HepG2 (cell line): ENCODE data around the gene MSMB. TPM values are rescaled to one million over a fixed set of nuclear protein-coding genes. Genes with fewer than 3 reads are reported as not detected.
A peak's percentile ranks its signal among the peaks of the same experiment; 100 is the strongest.

Experiments used
- EHMT2 ChIP-seq: fragments of 200-600 bp; sonication (generic); IDR thresholded peaks from 2 replicates; pipeline ENCODE4 v1.7.0; 2017; ENCODE audit warnings: antibody characterized with exemption, low read depth, low read length, borderline replicate concordance
- JARID2 ChIP-seq: sonication (generic); formaldehyde crosslinking; IDR thresholded peaks from 2 replicates; pipeline ENCODE4 v1.8.1; 2023; ENCODE audit warnings: missing genetic modification reagents, inconsistent platforms; ENCODE audit not compliant: insufficient replicate concordance
- KAT8 ChIP-seq: IDR thresholded peaks from 2 replicates; pipeline ENCODE4 v1.6.1; 2016; ENCODE audit warnings: missing genetic modification reagents, missing compliant biosample characterization
- PCBP2 ChIP-seq: fragments of 200-400 bp; formaldehyde crosslinking; optimal IDR thresholded peaks from 2 replicates; pipeline ENCODE3; 2018; ENCODE audit warnings: low read length, low read depth; ENCODE audit not compliant: poor library complexity, severe bottlenecking
- ZKSCAN8 ChIP-seq: IDR thresholded peaks from 2 replicates; pipeline ENCODE4 v1.6.1; 2016; ENCODE audit warnings: borderline replicate concordance, missing genetic modification reagents, missing compliant biosample characterization
- ZNF703 ChIP-seq: sonication (generic); formaldehyde crosslinking; IDR thresholded peaks from 2 replicates; pipeline ENCODE4 v1.5.1; 2020; ENCODE audit warnings: missing genetic modification reagents, mild to moderate bottlenecking, moderate library complexity, borderline replicate concordance
- ZSCAN22 ChIP-seq: sonication (generic); formaldehyde crosslinking; IDR thresholded peaks from 2 replicates; pipeline ENCODE4 v1.4.0; 2020; ENCODE audit warnings: mild to moderate bottlenecking, missing genetic modification reagents
- polyA plus RNA-seq, 8 experiments: library from polyadenylated mRNA; depleted of rRNA in 3 of 8; stranded (reverse) in 7 of 8; unstranded in 1 of 8; fragments of >200 nt; fragmentation: Illumina TruSeq in 4 of 8; extraction: Trizol in 4 of 8; gene quantifications; 2 replicates each; pipeline versions ENCODE4 v1.2.1 to v1.2.3, GENCODE V29; 2011 to 2016; ENCODE audit warnings: low read depth in 4 of 8, missing spikeins in 1 of 8, mixed read lengths in 1 of 8; ENCODE audit not compliant: insufficient read depth in 1 of 8
- total RNA-seq, 5 experiments: library from RNA; depleted of rRNA; stranded (reverse); fragments of >200 nt; fragmentation: Illumina TruSeq; extraction: Trizol; gene quantifications; 2 replicates each; pipeline ENCODE4 v1.2.3, GENCODE V29; 2016; ENCODE audit warnings: low read depth in 1 of 5
- TF ChIP-seq, protein P1 (sequence below): sonication (generic); formaldehyde crosslinking; IDR thresholded peaks from one replicate; pipeline ENCODE4 v1.5.1; 2020; ENCODE audit warnings: mild to moderate bottlenecking, missing genetic modification reagents; ENCODE audit errors: not compliant biosample characterization
- TF ChIP-seq, protein P2 (sequence below): sonication (generic); formaldehyde crosslinking; IDR thresholded peaks from 2 replicates; pipeline ENCODE4 v1.9.0; 2021; ENCODE audit warnings: missing genetic modification reagents, mild to moderate bottlenecking, borderline replicate concordance
- TF ChIP-seq, protein P3 (sequence below): sonication (generic); formaldehyde crosslinking; IDR thresholded peaks from 2 replicates; pipeline ENCODE4 v1.5.1; 2020; ENCODE audit warnings: missing genetic modification reagents, mild to moderate bottlenecking, borderline replicate concordance

Gene MSMB
- total and polyA plus RNA-seq, 2 of the 13 experiments (the other 11 are each of a cell fraction or from before 2014, with no cell fraction given) = 0.84 TPM; not detected in 1

GRCh38 chr10:45997994-45998763 lies 47.9 kb downstream of the MSMB start (continued):
- TF ChIP-seq, protein P1, sequence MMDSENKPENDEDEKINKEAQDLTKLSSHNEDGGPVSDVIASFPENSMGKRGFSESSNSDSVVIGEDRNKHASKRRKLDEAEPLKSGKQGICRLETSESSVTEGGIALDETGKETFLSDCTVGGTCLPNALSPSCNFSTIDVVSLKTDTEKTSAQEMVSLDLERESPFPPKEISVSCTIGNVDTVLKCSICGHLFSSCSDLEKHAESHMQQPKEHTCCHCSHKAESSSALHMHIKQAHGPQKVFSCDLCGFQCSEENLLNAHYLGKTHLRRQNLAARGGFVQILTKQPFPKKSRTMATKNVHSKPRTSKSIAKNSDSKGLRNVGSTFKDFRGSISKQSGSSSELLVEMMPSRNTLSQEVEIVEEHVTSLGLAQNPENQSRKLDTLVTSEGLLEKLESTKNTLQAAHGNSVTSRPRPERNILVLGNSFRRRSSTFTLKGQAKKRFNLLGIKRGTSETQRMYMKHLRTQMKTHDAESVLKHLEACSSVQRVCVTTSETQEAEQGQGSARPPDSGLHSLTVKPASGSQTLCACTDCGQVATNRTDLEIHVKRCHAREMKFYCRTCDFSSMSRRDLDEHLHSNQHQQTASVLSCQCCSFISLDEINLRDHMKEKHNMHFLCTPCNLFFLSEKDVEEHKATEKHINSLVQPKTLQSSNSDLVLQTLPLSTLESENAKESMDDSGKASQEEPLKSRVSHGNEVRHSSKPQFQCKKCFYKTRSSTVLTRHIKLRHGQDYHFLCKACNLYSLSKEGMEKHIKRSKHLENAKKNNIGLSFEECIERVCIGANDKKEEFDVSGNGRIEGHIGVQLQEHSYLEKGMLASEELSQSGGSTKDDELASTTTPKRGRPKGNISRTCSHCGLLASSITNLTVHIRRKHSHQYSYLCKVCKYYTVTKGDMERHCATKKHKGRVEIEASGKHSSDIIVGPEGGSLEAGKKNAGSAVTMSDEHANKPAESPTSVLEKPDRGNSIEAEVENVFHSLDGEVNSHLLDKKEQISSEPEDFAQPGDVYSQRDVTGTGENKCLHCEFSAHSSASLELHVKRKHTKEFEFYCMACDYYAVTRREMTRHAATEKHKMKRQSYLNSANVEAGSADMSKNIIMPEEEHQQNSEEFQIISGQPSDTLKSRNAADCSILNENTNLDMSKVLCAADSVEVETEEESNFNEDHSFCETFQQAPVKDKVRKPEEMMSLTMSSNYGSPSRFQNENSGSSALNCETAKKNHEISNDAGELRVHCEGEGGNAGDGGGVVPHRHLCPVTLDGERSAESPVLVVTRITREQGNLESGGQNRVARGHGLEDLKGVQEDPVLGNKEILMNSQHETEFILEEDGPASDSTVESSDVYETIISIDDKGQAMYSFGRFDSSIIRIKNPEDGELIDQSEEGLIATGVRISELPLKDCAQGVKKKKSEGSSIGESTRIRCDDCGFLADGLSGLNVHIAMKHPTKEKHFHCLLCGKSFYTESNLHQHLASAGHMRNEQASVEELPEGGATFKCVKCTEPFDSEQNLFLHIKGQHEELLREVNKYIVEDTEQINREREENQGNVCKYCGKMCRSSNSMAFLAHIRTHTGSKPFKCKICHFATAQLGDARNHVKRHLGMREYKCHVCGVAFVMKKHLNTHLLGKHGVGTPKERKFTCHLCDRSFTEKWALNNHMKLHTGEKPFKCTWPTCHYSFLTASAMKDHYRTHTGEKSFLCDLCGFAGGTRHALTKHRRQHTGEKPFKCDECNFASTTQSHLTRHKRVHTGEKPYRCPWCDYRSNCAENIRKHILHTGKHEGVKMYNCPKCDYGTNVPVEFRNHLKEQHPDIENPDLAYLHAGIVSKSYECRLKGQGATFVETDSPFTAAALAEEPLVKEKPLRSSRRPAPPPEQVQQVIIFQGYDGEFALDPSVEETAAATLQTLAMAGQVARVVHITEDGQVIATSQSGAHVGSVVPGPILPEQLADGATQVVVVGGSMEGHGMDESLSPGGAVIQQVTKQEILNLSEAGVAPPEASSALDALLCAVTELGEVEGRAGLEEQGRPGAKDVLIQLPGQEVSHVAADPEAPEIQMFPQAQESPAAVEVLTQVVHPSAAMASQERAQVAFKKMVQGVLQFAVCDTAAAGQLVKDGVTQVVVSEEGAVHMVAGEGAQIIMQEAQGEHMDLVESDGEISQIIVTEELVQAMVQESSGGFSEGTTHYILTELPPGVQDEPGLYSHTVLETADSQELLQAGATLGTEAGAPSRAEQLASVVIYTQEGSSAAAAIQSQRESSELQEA (CRISPR knock-in tag) = no peak
- TF ChIP-seq PCBP2 (no peak), EHMT2 (peak; percentile 84; the same call in 1 of the 2 replicates), ZSCAN22 (CRISPR knock-in tag) (no peak), ZNF703 (peak; percentile 69; the same call in 1 of the 2 replicates), JARID2 (CRISPR knock-in tag) (no peak), KAT8 (CRISPR knock-in tag) (peak; percentile 76; the same call in 1 of the 2 replicates), ZKSCAN8 (CRISPR knock-in tag) (peak; percentile 63; the same call in 1 of the 2 replicates)
- TF ChIP-seq, protein P2, sequence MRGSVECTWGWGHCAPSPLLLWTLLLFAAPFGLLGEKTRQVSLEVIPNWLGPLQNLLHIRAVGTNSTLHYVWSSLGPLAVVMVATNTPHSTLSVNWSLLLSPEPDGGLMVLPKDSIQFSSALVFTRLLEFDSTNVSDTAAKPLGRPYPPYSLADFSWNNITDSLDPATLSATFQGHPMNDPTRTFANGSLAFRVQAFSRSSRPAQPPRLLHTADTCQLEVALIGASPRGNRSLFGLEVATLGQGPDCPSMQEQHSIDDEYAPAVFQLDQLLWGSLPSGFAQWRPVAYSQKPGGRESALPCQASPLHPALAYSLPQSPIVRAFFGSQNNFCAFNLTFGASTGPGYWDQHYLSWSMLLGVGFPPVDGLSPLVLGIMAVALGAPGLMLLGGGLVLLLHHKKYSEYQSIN = no peak
- TF ChIP-seq, protein P3, sequence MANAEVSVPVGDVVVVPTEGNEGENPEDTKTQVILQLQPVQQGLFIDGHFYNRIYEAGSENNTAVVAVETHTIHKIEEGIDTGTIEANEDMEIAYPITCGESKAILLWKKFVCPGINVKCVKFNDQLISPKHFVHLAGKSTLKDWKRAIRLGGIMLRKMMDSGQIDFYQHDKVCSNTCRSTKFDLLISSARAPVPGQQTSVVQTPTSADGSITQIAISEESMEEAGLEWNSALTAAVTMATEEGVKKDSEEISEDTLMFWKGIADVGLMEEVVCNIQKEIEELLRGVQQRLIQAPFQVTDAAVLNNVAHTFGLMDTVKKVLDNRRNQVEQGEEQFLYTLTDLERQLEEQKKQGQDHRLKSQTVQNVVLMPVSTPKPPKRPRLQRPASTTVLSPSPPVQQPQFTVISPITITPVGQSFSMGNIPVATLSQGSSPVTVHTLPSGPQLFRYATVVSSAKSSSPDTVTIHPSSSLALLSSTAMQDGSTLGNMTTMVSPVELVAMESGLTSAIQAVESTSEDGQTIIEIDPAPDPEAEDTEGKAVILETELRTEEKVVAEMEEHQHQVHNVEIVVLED (CRISPR knock-in tag) = 0 out of 2 replicates have a peak, but pooled peaks have one; percentile 24
